ENCODE data around the gene ATF4.

ATF4 gene

DNA sequence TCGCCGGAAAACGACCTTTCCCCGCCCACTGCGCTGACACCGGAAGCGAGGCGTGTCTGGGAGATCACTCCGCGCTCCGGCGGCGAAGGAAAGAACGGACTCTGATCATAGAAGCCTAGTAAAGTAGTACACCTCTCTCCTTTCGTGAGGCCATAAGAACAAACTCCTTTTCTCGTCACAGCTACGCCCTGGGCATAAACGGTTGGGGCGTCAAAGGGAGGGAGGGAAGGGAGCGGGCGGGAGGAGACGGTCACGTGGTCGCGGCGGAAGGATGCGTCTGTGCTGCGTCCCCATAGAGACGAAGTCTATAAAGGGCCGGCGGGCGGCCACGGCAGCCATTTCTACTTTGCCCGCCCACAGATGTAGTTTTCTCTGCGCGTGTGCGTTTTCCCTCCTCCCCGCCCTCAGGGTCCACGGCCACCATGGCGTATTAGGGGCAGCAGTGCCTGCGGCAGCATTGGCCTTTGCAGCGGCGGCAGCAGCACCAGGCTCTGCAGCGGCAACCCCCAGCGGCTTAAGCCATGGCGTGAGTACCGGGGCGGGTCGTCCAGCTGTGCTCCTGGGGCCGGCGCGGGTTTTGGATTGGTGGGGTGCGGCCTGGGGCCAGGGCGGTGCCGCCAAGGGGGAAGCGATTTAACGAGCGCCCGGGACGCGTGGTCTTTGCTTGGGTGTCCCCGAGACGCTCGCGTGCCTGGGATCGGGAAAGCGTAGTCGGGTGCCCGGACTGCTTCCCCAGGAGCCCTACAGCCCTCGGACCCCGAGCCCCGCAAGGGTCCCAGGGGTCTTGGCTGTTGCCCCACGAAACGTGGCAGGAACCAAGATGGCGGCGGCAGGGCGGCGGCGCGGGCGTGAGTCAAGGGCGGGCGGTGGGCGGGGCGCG is at the start of gene ATF4 (continued):
- TF ChIP-seq, protein P1, sequence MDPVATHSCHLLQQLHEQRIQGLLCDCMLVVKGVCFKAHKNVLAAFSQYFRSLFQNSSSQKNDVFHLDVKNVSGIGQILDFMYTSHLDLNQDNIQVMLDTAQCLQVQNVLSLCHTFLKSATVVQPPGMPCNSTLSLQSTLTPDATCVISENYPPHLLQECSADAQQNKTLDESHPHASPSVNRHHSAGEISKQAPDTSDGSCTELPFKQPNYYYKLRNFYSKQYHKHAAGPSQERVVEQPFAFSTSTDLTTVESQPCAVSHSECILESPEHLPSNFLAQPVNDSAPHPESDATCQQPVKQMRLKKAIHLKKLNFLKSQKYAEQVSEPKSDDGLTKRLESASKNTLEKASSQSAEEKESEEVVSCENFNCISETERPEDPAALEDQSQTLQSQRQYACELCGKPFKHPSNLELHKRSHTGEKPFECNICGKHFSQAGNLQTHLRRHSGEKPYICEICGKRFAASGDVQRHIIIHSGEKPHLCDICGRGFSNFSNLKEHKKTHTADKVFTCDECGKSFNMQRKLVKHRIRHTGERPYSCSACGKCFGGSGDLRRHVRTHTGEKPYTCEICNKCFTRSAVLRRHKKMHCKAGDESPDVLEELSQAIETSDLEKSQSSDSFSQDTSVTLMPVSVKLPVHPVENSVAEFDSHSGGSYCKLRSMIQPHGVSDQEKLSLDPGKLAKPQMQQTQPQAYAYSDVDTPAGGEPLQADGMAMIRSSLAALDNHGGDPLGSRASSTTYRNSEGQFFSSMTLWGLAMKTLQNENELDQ (tag by site-specific recombination; IDR thresholded peaks at IDR 0.05; ENCODE audit: low read depth), result no peak
- peak; percentile 92; the same call in 1 of the 2 replicates for TF ChIP-seq ZNF324 (tag by site-specific recombination; IDR thresholded peaks at IDR 0.05)
- TF ChIP-seq ZNF843 (tag by site-specific recombination; IDR thresholded peaks at IDR 0.05), result peak; percentile 62; the same call in 1 of the 2 replicates
- TF ChIP-seq SP7 (tag by site-specific recombination; IDR thresholded peaks at IDR 0.05), result peak; percentile 94
- TF ChIP-seq, protein P2, sequence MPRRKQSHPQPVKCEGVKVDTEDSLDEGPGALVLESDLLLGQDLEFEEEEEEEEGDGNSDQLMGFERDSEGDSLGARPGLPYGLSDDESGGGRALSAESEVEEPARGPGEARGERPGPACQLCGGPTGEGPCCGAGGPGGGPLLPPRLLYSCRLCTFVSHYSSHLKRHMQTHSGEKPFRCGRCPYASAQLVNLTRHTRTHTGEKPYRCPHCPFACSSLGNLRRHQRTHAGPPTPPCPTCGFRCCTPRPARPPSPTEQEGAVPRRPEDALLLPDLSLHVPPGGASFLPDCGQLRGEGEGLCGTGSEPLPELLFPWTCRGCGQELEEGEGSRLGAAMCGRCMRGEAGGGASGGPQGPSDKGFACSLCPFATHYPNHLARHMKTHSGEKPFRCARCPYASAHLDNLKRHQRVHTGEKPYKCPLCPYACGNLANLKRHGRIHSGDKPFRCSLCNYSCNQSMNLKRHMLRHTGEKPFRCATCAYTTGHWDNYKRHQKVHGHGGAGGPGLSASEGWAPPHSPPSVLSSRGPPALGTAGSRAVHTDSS (tag by site-specific recombination; IDR thresholded peaks at IDR 0.05), result peak; percentile 27; the same call in 1 of the 2 replicates
- TF ChIP-seq ZNF785 (tag by site-specific recombination; IDR thresholded peaks at IDR 0.05), result peak; percentile 49
- TF ChIP-seq, protein P3, sequence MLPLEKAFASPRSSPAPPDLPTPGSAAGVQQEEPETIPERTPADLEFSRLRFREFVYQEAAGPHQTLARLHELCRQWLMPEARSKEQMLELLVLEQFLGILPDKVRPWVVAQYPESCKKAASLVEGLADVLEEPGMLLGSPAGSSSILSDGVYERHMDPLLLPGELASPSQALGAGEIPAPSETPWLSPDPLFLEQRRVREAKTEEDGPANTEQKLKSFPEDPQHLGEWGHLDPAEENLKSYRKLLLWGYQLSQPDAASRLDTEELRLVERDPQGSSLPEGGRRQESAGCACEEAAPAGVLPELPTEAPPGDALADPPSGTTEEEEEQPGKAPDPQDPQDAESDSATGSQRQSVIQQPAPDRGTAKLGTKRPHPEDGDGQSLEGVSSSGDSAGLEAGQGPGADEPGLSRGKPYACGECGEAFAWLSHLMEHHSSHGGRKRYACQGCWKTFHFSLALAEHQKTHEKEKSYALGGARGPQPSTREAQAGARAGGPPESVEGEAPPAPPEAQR (tag by site-specific recombination; IDR thresholded peaks at IDR 0.05), result peak; percentile 86; the same call in 1 of the 2 replicates
- peak; percentile 45; the same call in 1 of the 2 replicates for TF ChIP-seq ZNF610 (tag by site-specific recombination; IDR thresholded peaks at IDR 0.05; ENCODE audit: borderline replicate concordance)
- TF ChIP-seq ZSCAN23 (tag by site-specific recombination; IDR thresholded peaks at IDR 0.05), result peak; percentile 89
- no peak for TF ChIP-seq ZNF175 (tag by site-specific recombination; IDR thresholded peaks at IDR 0.05)
- TF ChIP-seq REPIN1 (tag by site-specific recombination; IDR thresholded peaks at IDR 0.05; ENCODE audit: low read depth), result 0 out of 2 replicates have a peak, but pooled peaks have one; percentile 82
- TF ChIP-seq ZBTB8A (tag by site-specific recombination; IDR thresholded peaks at IDR 0.05), result peak; percentile 61
- TF ChIP-seq ZNF155 (tag by site-specific recombination; IDR thresholded peaks at IDR 0.05), result no peak
- TF ChIP-seq, protein P4, sequence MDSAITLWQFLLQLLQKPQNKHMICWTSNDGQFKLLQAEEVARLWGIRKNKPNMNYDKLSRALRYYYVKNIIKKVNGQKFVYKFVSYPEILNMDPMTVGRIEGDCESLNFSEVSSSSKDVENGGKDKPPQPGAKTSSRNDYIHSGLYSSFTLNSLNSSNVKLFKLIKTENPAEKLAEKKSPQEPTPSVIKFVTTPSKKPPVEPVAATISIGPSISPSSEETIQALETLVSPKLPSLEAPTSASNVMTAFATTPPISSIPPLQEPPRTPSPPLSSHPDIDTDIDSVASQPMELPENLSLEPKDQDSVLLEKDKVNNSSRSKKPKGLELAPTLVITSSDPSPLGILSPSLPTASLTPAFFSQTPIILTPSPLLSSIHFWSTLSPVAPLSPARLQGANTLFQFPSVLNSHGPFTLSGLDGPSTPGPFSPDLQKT (IDR thresholded peaks at IDR 0.05; ENCODE audit: borderline replicate concordance, low read depth, low read length), result peak; percentile 98
- no peak for TF ChIP-seq ZNF530 (tag by site-specific recombination; IDR thresholded peaks at IDR 0.05; ENCODE audit: low read depth)
- peak; percentile 70 for TF ChIP-seq WT1 (tag by site-specific recombination; IDR thresholded peaks at IDR 0.05)
- peak; percentile 97 for TF ChIP-seq KLF9 (tag by site-specific recombination; IDR thresholded peaks at IDR 0.05; ENCODE audit: low read depth)
- TF ChIP-seq ZNF146 (tag by site-specific recombination; IDR thresholded peaks at IDR 0.05), result peak; percentile 80
- no peak for TF ChIP-seq ZNF548 (tag by site-specific recombination; IDR thresholded peaks at IDR 0.05)
- no peak for TF ChIP-seq ZNF521 (tag by site-specific recombination; IDR thresholded peaks at IDR 0.05)
- 0 out of 2 replicates have a peak, but pooled peaks have one; percentile 11 for TF ChIP-seq FEZF1 (tag by site-specific recombination; IDR thresholded peaks at IDR 0.05)
- peak; percentile 13; the same call in 1 of the 2 replicates for TF ChIP-seq ZBTB1 (tag by site-specific recombination; IDR thresholded peaks at IDR 0.05)
- TF ChIP-seq ZNF747 (tag by site-specific recombination; IDR thresholded peaks at IDR 0.05), result no peak
- TF ChIP-seq ZNF394 (tag by site-specific recombination; IDR thresholded peaks at IDR 0.05; ENCODE audit: borderline replicate concordance), result peak; percentile 64; the same call in 1 of the 2 replicates
- TF ChIP-seq ZNF629 (tag by site-specific recombination; IDR thresholded peaks at IDR 0.05), result peak; percentile 85
- TF ChIP-seq ZSCAN16 (tag by site-specific recombination; IDR thresholded peaks at IDR 0.05), result no peak
- TF ChIP-seq ZNF585B (tag by site-specific recombination; IDR thresholded peaks at IDR 0.05), result 0 out of 2 replicates have a peak, but pooled peaks have one; percentile 6
- no peak for TF ChIP-seq ZNF354C (tag by site-specific recombination; IDR thresholded peaks at IDR 0.05; ENCODE audit: borderline replicate concordance, low read depth)
- TF ChIP-seq, protein P5, sequence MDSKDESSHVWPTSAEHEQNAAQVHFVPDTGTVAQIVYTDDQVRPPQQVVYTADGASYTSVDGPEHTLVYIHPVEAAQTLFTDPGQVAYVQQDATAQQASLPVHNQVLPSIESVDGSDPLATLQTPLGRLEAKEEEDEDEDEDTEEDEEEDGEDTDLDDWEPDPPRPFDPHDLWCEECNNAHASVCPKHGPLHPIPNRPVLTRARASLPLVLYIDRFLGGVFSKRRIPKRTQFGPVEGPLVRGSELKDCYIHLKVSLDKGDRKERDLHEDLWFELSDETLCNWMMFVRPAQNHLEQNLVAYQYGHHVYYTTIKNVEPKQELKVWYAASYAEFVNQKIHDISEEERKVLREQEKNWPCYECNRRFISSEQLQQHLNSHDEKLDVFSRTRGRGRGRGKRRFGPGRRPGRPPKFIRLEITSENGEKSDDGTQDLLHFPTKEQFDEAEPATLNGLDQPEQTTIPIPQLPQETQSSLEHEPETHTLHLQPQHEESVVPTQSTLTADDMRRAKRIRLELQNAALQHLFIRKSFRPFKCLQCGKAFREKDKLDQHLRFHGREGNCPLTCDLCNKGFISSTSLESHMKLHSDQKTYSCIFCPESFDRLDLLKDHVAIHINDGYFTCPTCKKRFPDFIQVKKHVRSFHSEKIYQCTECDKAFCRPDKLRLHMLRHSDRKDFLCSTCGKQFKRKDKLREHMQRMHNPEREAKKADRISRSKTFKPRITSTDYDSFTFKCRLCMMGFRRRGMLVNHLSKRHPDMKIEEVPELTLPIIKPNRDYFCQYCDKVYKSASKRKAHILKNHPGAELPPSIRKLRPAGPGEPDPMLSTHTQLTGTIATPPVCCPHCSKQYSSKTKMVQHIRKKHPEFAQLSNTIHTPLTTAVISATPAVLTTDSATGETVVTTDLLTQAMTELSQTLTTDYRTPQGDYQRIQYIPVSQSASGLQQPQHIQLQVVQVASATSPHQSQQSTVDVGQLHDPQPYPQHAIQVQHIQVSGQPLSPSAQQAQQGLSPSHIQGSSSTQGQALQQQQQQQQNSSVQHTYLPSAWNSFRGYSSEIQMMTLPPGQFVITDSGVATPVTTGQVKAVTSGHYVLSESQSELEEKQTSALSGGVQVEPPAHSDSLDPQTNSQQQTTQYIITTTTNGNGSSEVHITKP (tag by site-specific recombination; IDR thresholded peaks at IDR 0.05), result no peak
- TF ChIP-seq ZEB2 (tag by site-specific recombination; IDR thresholded peaks at IDR 0.05), result peak; percentile 80
